Left cardiac atrium (tissue), 4 donors: Measurements from ENCODE around the gene H1-8. TPM values are rescaled to one million over a fixed set of nuclear protein-coding genes. Genes with fewer than 3 reads are reported as not detected.
"Not testable (repeated sequence)": the region's sequence is repeated elsewhere in the genome, so short reads cannot be mapped to it uniquely, and the experiment has no call there.

Source experiments
- ATAC-seq, 2 donors: fragments of 200-7000 bp; cut with Tn5 transposase; one replicate each; pipeline ENCODE4 v1.9.1; 2020; ENCODE audit warnings: mild to moderate bottlenecking in 2 of 2, moderate library complexity in 2 of 2
- DNase-seq: peaks from one replicate; pipeline ENCODE4 v3.0.0-alpha.2; 2020
- intact Hi-C, 2 donors: fragments of 100-400 bp; cut with DNase I; formaldehyde crosslinking; loops; one replicate each; pipeline versions ENCODE4 v1.14.1 to v1.15.1; 2022 to 2023
- total RNA-seq, 2 donors: library from RNA; stranded (reverse); fragmentation: NEBNext Ultra II Directional; extraction: Animal tissue kit (Norgen Biotek cat#: 25700); gene quantifications; one replicate each; pipeline ENCODE4 v1.2.1, GENCODE V29; 2021
- donor health status: DM: no; HTN: yes; CAD: no.
- donor health status: DM: no; HTN: yes; CAD: no; lungs with severe emphysema.
- donor health status: DM: yes; HTN: yes; CAD: no.
- donor health status: Dilated cardiomyopathy.

Gene H1-8
- total RNA-seq, 2 donors from 2014 or later = not detected

DNA sequence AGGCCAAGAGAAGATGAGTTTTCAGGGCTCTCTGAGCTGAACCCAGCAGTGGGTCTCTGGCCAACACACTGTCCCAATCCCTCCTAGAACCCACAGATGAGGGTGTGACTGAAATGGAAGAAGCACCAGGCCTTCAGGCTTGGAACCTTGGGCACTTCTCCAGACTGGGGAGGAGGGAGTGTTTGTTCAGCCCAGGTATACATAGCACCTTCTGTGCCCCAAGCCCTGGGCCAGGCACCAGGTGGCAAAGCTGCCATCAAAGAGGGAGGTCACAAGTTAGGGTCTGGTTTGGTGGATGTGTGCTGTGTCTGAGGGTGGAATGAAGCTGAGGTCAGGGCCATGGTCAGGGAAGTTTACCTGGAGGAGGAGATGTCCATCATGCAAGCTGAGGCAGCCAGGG lies 30.4 kb upstream of the H1-8 start:
- intact Hi-C loops = no loop called here
- no peak for ATAC-seq
- DNase-seq = no peak

DNA sequence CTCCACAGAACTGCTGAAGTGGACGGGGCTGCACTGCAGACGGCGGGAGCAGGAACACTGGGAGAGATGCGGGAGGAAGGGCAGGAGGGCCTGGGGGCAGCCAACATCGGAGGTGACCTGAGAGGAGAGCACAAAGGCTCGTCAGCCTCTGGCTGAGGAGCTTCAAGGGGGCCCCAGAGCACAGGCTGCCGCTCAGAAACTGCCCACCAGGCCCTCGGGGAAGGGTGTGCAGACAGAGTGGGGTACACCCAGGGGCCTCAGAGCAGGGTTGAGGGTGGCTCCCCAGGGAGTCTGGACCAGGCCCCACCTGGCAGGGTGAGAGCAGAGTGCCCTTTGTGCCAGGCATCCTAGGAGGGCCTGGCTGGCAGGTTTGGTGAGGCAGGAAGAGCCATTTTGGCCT lies 29.3 kb upstream of the H1-8 start:
- no peak for DNase-seq
- intact Hi-C loops = no loop called here
- ATAC-seq = no peak

- DNase-seq (no peak), ATAC-seq (no peak)
Observed at GRCh38 chr3:129514110-129514509, 28.9 kb upstream of the H1-8 start.

DNA sequence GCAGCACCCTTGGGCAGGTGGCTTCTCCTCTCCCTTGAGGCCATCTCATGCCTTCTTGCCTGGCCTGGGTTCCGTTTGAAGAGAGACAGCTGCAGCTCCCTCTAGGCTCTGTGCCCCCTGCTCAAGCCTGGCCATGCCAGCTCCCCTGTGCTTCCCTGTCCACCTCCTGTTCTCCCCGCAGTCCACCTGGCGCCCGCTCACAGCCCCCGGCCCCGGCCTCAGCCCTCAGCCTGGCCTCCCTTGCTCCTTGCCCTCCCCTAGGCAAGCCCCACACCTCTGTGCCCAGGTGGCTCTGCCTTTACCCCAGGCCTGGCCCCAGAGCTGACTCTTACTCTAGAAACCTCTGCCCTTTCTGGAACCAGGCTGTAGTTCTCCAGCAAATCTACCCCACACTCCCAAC lies 28.4 kb upstream of the H1-8 start:
- no peak for DNase-seq
- intact Hi-C loops = no loop called here
- no peak for ATAC-seq

More at GRCh38 chr3:129514110-129514509, 28.9 kb upstream of the H1-8 start:
- intact Hi-C loops = no loop called here

GRCh38 chr3:129515108-129515820 lies 27.7 kb upstream of the H1-8 start:
- ATAC-seq, intact Hi-C loops, DNase-seq: not testable (repeated sequence)

DNA sequence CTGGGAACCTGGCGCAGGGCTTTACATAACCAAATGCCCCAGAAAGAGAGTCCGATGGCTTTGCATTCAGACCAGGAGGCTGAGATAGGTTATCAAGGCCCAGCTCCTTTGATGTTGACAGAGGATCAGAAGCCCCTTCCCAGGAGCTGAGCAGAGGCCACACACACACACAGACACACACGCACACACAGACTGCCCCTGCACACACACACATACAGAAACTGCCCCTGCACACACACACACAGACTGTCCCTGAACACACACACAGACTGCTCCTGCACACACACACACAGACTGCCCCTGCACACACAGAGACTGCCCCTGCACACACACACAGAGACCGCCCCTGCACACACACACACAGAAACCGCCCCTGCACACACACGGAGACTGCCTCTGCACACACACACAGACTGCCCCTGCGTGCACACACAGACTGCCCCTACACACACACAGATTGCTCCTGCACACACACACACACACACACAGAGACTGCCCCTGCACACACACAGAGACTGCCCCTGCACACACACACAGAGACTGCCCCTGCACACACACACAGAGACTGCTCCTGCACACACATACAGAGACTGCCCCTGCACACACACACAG lies 27.0 kb upstream of the H1-8 start:
- DNase-seq, intact Hi-C loops, ATAC-seq: not testable (repeated sequence)

GRCh38 chr3:129517516-129517915 lies 25.5 kb upstream of the H1-8 start:
- DNase-seq (no peak), ATAC-seq (no peak)
- intact Hi-C loops = no loop called here

GRCh38 chr3:129518038-129518561 lies 24.9 kb upstream of the H1-8 start:
- DNase-seq = no peak
- intact Hi-C loops = no loop called here
- ATAC-seq = no peak

DNA sequence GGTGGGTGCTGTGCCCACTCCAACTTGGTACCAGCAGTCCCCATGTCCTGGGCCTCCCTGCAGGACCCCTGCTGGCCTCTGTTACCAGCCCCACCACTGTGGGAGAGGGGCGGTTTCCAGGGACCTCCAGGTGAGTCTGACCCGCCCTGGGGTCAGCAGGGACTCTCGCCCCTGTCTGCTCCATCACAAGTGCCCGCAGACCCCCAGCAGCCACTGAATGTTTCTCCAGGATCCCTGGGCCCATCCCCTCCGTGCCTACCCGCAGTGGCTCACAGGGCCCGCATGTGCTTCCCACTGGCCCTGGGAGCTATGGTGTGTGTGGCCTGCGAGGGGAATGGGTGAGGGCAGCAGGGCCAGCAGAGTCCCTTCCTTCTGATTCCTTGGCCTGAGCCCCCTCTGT lies 24.4 kb upstream of the H1-8 start:
- ATAC-seq (no peak), DNase-seq (no peak)
- intact Hi-C loops = no loop called here

GRCh38 chr3:129519449-129519848 lies 23.5 kb upstream of the H1-8 start:
- DNase-seq (no peak), ATAC-seq (no peak)
- intact Hi-C loops = no loop called here

GRCh38 chr3:129519896-129520715 lies 22.9 kb upstream of the H1-8 start:
- DNase-seq = no peak
- intact Hi-C loops = no loop called here
- no peak for ATAC-seq

DNA sequence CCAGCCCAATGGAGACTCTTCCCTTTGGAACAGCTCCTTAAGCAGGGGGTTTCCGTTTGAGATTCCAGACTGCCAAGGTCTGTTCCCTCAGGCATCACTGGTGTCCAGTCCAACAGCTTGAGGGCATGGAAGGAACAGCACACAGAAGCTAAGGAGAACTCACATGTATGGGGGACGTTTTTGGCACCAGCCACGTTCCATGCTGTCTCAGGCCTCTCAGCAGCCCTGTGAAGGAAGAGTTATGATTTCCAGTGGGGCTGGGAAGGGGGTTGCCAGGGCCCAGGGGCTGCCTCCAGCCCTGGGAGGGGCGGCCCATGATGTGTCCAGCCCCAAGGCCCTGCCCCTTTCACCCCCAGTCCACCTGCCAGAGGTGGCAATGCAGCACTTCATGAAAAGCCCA lies 22.0 kb upstream of the H1-8 start:
- DNase-seq = no peak
- intact Hi-C loops = no loop called here
- ATAC-seq = no peak

DNA sequence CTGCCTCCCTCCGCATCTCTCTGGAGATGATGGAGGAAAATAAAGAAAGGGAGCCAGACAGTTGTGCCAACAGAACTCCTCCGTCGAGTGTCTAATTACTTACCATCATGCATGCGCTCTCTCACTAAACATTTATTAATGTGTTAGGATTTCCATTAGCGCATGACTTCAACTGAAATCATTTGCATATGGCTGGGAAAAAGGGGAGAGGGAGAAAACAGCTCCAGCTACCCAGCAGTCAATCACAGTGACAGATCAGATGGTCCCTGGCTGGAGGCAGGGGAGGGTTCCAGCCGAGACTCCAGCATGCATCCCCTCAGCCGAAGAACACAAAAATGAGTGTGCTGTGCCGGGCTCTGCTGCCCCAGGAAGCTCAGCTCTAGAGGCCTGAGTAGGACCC lies 21.4 kb upstream of the H1-8 start:
- no peak for DNase-seq
- intact Hi-C loops = no loop called here

DNA sequence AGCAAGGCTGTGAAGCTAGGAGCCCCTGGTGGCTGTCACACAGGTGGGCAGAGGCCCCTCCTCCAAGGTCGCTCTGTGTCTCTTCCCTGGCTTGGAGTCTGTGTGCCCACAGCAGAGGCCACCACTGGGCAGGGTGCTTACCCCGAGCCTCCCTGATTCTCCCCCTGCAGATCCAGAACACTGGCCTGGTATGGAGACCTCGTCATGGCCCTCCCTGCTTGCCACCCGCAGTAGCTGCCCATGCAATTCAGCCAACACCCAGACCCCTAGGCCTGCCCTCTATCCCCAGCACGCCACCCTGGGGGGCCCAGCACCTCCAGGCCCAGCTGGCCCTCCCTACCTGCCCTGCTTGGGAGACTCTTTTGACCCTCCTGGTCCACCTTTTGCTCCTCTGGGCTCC lies 20.0 kb upstream of the H1-8 start:
- DNase-seq (no peak), ATAC-seq (no peak)
- intact Hi-C loops = no loop called here

More for the DNA sequence above, 21.4 kb upstream of the H1-8 start:
- no peak for ATAC-seq

- DNase-seq (no peak), ATAC-seq (no peak)
- intact Hi-C loops = no loop called here
Observed at GRCh38 chr3:129524081-129524480, 18.9 kb upstream of the H1-8 start.

DNA sequence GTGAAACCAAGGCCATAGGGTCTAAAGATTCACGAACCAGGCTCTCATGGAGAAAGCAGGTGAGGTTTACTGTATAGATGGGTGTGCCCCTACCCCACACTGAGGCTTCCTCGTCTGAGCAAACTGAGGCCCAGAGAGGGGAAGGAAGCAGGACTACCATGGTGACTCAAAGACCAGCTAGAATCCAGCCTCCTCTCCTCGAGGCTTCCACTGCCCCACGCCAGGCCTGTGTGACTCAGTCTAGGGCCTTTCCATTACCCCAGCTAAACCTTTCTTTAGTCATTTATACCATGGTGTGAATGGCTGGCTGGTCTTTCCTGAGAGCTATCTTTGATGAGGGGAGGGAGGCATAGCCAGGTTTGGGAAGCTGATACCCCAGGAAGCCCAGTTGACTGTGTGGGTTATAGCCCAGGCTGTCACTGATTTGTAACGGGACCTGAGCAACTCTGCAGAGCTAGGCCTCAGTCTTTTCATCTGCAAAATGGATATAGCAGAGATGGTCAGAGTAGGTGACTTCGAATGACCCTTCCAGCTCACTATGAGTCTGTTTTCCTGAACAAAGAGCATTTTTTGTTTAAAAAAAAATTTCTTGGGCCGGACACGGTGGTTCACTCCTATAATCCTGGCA lies 17.5 kb upstream of the H1-8 start:
- no peak for ATAC-seq
- intact Hi-C loops = no loop called here
- no peak for DNase-seq

- intact Hi-C loops = no loop called here
- no peak for DNase-seq
- peak in 1 of 2 donors; percentile 54 for ATAC-seq
Observed at GRCh38 chr3:129526121-129526900, 16.7 kb upstream of the H1-8 start.

GRCh38 chr3:129527262-129527661 lies 15.7 kb upstream of the H1-8 start:
- intact Hi-C loops = no loop called here
- no peak for ATAC-seq
- no peak for DNase-seq

DNA sequence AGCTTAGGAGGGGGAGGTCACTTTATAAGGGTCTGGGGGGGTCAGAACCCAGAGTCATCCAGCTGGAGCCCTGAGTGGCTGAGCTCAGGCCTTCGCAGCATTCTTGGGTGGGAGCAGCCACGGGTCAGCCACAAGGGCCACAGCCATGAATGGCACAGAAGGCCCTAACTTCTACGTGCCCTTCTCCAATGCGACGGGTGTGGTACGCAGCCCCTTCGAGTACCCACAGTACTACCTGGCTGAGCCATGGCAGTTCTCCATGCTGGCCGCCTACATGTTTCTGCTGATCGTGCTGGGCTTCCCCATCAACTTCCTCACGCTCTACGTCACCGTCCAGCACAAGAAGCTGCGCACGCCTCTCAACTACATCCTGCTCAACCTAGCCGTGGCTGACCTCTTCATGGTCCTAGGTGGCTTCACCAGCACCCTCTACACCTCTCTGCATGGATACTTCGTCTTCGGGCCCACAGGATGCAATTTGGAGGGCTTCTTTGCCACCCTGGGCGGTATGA lies 14.3 kb upstream of the H1-8 start, which contains the start of gene RHO:
RHO (plus strand) TSS at position 51 of the 512 bp plus-strand sequence; CDS start at position 146, 95 bp downstream.
- no peak for DNase-seq
- no peak for ATAC-seq
- intact Hi-C loops = no loop called here
